ENCODE data around the gene DAB1.

DAB1 gene

GRCh38 chr1:57061369-57061768, 362.5 kb downstream of the DAB1 start:
- DNase-seq: no peak

DNA sequence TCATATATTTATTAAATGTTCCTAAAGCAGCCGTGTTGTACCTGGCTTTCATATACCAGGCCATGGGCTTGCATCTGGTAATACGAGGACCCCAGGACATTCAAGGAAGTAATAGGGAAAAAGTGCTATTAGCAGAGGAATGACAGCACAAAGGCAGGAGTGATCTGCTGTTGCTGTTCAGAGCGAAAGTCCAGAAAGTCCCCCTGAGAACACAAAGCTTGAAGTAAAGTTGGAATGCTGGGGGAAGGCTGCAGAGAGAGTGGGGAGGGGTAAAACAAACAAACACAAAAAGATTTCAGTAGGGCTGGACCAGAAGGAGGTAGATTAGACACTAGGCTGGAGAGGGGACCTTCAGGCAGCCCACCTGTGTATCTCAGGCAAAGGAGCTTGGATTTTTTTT, 363.4 kb downstream of the DAB1 start:
- DNase-seq: no peak

DNA sequence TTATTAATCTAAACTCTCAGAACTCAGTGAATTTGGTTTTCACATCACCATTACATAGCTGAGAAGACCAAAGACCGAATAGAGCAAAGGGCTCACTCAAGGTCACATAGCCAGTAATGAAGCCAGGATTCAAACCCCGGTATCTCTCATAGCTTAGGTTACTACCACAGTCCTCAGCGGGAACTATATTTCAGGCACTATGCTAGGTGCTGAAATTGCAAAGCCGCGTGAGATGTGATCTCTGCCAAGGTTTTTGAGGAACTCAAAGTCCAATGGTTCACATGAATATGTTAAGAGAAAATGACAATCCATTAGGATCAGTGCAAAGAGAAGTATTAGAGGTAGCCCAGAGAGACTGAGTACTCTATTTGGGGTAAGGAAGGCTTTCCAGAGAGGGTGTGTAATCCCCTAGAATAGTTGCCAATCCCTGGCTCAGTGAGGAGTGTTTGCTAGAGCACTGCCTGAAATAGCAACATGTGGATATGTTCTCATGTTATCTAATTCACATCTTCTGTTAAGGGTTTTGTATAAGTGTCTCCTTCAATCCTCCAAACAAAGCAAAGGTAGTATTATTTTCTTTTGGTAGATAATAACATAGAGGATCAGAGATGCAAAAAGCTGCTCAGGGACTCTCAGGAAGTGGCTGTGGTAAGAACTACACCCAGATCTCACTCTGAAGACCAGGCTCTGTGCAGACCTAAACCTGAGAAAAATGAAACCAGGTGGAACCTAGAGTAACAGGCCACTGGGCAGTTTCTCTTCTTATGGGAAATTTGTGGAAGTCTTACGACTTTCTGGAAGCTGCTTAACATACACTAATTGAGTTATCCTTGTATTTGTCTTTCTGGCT, 365.0 kb downstream of the DAB1 start:
- no peak for DNase-seq

- no peak for DNase-seq
Observed at GRCh38 chr1:57048856-57049255, 375.0 kb downstream of the DAB1 start.

DNA sequence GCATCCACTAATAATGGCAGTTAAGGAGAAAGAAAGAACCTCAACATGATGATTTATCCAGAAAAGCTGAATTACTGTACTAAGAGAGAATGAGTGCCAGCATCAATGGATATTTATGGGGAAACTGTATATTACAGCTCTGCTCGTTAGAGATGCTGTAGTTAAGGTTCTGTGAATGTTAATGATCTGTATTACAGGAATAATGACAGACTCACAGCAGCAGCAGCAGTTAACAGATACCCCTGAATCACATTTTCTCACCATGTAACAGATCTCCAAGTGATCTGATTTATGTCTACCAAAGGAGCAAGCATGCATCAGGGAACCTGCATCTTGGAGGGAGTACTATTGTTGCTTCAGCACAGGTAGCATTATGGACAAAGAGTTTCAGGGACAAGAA, 377.4 kb downstream of the DAB1 start:
- DNase-seq: no peak

GRCh38 chr1:57041901-57042300, 382.0 kb downstream of the DAB1 start:
- DNase-seq: no peak

DNA sequence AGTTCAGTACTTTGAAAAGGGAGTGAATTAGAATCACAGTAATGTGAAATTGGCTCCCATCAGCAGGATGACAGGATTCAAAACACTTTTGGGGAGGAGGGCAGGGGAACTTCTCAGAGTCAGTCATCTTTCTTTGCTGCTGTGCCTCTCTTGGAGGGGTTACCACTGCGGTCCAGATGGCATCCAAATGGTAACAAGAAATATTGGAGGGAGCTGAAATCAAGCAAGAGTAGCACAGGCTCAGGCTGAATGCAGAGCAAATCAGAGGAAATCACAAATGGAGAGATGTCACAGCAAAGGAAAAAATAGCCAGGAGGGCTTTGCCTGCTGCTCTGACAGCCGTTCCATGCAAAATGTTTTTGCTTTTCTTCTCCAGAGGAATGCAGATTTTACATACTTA, 383.0 kb downstream of the DAB1 start:
- DNase-seq: no peak

DNA sequence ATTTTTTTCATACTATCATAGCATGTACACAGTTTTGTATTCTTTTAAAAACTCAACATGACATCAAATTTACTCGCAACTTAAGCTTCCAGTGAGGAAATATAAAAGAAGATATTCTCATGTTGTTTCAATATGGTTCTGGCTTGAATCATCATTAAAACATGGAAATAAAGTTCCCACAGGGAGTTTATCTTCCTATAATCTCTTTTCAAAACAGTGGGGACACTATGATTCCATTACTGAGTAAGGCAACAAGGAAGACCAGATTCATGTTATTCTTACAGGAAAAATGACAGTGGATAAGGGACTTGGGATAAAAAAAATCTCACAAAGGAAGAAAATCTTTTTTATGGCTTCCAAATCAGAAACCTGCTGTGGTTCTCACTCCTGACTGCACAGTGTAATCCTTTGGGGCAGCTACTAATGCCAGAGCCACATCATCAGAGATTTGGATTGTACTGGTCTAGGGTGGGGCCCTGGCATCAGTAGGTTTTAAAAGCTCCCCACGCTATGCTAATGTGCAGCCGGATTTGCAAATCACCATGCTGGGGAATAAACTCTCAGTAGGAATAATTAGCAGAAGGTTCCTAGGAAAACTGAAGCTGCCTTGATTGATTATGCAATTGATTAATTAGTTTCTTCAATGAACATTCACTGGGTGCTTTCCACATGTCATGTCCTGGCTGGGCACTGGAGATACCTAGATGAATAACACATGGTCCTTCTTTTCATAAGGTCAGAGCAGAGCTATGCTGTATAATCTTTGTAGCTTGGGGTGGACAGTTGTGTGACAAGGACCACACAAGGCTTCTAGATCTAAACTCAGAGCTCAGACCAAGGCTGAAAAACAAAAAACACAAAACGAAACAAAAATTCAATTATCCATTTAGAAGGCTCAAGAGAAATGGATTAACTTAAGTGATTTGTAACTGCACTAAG, 386.9 kb downstream of the DAB1 start:
- DNase-seq: no peak

DNA sequence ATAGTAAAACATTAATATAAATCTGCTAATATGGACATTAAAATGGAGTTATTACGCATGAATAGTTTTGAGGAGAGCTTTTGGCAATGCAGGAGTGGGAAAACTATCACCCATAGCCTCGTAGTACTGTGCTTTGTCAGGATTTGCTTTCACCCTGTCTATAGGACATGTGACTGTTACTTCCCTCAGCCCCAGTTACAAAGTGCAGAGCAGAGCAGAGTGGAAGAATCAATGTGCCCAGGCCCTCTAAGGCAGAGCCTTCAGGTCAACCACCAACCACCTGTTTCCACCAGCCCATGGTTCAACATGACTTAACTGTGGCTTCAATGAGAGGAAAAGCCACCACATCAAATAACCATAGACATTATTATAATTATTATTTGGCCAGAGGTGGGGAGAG, 389.1 kb downstream of the DAB1 start:
- DNase-seq: no peak

DNA sequence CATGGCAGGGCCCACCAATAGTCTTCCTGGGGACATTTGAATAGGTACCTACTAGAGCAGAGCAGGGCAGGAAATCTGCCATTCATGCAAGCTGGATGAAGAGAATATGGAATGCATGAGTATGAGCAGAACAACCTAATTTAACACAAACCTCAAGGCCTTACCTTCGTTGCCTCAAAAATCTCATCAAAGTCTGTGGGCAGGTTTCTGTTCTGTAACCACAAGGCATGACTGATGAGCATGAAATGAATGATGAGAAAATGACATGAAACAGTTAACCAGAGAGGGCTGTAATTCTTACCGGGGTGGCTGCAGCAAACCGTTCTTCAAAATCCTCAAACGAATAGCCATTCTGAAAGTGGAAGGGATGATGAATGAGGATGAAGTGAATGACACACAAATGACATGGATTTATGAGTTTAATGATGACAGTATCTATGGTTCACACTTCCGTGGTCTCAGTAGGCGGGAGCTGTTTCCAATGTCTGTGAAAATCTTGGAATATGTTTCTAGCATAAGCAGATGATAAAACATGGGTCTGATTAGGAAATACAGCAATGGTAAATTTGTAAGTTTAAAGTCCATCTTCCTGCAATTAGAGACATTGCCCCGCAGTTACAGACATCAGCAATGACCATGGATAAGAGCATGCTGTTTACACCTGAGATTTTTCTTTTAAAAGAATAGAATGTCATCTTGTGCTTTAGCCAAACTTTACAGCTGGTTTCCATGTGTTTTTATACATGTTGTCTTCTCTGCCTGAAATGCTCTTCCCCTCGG, 390.4 kb downstream of the DAB1 start:
- no peak for DNase-seq

GRCh38 chr1:57026624-57027354, 397.1 kb downstream of the DAB1 start:
- no peak for DNase-seq

- no peak for DNase-seq
Observed at GRCh38 chr1:57024855-57025254, 399.0 kb downstream of the DAB1 start.

- DNase-seq: no peak
Observed at GRCh38 chr1:57024428-57024827, 399.4 kb downstream of the DAB1 start.

DNA sequence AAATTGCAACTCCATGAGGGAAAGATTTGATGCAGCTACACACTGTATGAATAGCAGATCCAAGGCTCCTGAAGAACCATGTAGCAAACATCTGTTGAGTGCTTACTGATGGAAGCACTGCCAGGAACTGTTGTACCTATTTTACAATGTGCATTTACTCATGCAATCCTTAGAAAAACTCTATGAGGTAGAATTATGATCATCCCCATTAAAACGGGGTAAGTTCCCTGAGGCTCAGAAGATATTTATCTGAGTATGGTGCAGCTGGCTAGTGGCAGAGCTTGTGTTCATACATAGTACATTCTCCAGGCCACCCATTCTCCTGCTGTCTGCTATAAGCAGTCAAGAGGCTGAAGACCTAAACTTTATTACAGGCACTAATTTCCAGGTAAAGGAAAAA, 403.6 kb downstream of the DAB1 start:
- no peak for DNase-seq

- DNase-seq: no peak
Observed at GRCh38 chr1:57019236-57019839, 404.5 kb downstream of the DAB1 start.

GRCh38 chr1:57018119-57018518, 405.7 kb downstream of the DAB1 start:
- DNase-seq: no peak

DNA sequence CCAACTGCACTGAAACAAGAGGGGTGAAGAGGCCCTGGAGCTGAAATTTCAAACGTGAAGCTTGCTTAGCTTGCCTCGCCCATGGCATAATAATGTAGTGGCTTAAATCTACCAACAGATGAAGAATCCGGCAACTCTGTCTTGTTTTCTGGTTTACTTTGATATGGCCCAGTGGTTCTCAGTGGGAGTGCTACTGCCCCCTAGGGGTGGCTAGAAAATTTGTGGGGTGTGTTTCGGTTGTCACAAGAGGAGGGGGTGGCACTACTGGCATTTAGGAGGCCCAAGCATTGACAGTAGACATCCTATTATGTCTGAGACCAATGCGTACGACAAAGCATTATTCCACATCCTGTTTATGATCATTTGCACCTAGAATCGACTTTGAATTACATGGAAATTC, 406.1 kb downstream of the DAB1 start:
- DNase-seq: peak; percentile 13

- no peak for DNase-seq
Observed at GRCh38 chr1:57017200-57017599, 406.7 kb downstream of the DAB1 start.

- no peak for DNase-seq
Observed at GRCh38 chr1:57015071-57015470, 408.8 kb downstream of the DAB1 start.

GRCh38 chr1:57013522-57013921, 410.3 kb downstream of the DAB1 start:
- DNase-seq: no peak

GRCh38 chr1:57012315-57012714, 411.5 kb downstream of the DAB1 start:
- no peak for DNase-seq

GRCh38 chr1:57010511-57010910, 413.3 kb downstream of the DAB1 start:
- DNase-seq: no peak
